NCI-H524 (cell line): ENCODE measurements around the gene TRDN.
"Not testable (repeated sequence)": the region's sequence is repeated elsewhere in the genome, so short reads cannot be mapped to it uniquely, and the experiment has no call there.

Experiments used
- DNase-seq, 2 experiments: peaks; one replicate each; lab custom pipeline; 2025; lab: John Stamatoyannopoulos, UW

The TRDN gene

GRCh38 chr6:123402052-123402451 lies 234.7 kb downstream of the TRDN start:
- no peak for DNase-seq

DNA sequence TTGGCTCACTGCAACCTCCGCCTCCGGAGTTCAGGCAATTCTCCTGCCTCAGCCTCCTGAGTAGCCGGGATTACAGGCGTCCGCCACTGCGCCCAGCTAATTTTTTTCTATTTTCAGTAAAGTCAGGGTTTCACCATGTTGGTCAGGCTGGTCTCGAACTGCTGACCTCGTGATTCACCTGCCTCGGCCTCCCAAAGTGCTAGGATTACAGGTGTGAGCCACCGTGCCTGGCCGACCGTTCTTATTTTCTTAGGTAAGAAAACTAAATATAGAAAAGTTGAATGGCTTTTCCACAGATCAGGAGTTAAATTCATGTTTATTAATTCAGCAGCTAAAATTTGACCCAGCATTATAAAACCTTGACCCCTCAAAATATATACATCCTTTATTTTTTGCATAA lies 238.7 kb downstream of the TRDN start:
- DNase-seq, result no peak

- DNase-seq, result peak in 1 of 2 experiments; percentile 57
These were observed 243.4 kb downstream of the TRDN start for GRCh38 chr6:123393331-123393730.

- no peak for DNase-seq
These were observed 253.0 kb downstream of the TRDN start for GRCh38 chr6:123383718-123384117.

DNA sequence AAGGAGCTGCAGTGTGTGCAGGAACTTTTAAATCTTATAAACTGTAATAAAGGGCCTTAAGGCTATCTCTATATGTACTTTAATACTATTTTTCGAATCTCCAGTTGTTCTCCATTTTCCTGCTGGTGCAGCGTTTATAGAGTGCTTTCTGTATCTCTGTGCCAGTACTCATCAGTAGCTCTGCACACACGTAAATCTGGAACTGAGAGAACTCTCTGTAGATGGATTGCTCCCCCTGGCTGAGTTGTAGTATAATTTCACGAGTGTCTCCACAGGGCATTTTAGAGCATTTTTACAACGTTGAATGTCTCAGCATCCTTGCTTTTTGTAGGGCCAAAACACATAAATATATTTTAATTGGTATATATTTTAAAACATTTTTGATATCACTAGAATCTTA lies 256.5 kb downstream of the TRDN start:
- DNase-seq, result peak; percentile 23 to 67

DNA sequence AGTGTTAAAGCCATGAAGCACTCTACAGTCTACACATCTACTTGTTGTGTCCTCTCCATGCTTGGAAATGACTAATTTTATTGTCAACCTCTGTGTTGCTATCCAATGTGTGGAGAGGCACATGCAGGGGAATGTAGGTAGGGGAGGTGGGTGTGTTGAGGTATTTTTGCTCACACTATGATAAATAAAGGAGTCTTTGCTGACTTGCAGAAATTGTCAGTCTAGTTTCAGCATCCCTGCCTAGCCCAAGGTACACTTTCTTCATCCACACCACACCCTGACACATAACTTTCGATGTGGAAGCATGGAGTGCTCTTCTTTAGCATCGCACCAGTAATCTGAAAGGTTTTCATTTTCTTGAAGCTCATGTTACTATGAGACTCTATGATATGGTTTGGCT lies 264.0 kb downstream of the TRDN start:
- DNase-seq, result no peak

- DNase-seq, result no peak
These were observed 272.8 kb downstream of the TRDN start for GRCh38 chr6:123363912-123364311.

- no peak for DNase-seq
These were observed 276.4 kb downstream of the TRDN start for GRCh38 chr6:123360359-123360758.

DNA sequence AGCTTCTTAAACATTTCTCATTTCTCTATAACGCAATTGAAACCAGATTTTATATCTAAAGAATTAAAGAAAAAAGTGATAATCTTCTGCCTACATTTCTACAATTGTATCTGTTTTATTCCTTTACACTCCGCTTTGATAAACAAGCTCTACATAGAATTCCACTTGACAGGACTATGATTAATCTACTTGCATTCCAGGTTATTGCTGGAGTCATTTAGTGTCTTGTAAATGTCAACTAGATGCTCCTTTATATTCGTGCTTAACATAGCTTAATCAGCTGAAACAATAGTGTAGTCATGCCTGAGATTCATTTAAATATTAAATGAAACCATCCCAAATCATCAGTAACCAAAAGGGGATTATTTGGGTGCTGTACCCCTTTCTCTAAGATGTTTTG lies 284.0 kb downstream of the TRDN start:
- DNase-seq, result no peak

GRCh38 chr6:123352279-123352678 lies 284.5 kb downstream of the TRDN start:
- no peak for DNase-seq

DNA sequence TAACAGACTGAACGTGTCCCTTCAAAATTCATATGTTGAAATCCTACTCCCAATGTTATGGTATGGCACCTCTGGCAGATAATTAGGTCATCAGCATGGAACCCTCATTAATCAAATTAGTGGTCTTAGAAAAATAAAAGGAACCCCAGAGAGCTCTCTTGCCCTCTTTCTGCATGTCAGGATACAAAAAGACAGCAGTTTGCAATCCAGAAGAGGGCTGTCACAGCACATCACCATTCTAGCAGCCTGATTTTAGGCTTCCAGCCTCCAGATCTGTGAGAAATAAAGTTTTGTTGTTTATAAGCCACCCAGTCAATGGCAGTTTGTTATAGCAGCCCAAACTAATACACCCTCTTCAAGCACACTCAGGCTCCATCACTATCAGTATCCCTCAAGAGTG lies 292.9 kb downstream of the TRDN start:
- DNase-seq, result no peak

DNA sequence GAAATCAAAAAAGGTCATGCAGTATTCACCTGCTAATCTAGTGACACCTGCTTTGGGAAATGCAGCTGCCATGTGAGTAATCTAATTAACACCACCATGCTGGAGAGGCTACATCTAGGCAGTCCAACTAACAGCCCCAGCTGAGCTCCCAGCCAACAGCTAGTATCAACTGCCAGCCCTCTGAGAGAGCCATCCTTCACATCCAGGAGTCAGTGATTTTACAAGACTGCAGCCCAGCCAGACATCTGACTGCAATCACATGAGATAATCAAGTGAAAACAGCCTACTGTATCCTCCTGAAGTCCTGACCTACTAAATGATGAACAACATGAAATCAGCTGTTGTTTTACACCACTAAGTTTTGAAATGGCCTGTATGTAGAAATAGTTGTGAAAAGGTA lies 298.4 kb downstream of the TRDN start:
- peak in 1 of 2 experiments; percentile 47 for DNase-seq

DNA sequence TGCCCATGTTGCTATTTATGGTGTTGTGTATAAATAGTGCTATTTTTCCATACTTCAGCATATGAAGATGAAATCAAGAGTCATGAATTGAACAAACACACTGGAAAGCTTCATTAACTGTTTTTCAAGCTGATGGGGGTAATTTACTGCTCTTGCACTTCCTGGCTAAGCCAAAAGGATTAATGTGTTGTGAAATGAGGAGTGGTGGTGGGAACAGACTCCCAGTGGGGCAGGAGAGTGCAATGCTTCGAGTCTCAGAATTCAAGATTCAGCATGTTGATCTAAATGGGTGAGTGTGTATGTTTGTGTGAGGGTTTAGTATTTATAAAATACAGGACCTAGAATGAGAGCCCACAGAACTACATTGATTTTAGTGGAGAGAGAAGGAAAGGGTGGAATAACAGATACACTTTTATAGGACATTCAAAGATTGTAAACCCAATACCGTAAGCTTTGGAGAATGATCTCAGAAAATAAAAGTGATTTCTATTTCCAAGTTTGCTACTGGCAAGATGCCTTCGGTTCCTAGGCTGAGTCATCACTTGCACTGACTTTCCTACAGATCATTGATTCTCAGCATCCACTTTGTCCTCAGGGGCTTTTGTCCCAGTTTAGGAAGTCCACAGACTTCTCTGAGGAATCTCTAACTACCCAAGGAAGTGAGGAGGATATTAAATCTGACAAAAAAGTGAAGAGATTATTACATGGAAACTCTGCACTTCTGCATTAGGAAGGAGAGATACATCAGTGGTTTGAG lies 303.6 kb downstream of the TRDN start:
- DNase-seq, result no peak

DNA sequence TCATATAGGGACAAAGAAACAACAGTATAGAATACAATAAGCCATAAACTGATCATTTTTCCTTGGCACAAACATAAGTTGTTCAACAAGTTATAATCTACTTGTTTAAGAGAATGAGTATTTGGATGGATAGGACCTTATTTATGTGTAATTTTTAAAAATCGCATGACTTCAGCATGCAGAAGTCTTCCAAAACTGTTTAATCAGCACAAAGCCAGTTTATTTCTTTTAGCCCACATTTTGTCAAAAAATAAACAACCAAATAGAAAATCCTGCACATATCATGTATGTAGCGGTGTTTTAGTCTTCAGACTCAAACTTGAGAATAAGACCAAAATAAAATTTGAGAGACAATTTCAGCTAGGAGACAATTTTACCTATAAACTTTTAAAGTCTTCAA lies 304.7 kb downstream of the TRDN start:
- DNase-seq, result no peak

DNA sequence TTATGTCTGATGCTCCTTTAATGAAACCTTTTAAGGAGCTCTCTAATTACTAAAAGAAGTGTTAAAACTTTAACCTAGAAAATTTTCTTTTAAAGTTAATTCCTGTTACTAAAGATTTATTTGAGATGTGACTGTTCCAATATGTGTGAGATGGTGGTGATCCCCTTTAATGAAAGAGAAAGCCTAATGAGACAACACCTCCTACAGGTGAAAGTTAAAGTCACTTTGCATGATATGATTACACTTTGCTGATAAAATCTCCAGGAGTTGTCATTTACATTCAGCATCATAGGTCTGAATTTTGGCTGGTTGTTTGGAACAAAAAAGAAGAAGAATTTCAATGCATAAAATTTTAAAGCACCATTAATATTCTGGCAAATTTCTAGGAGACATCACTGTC lies 307.4 kb downstream of the TRDN start:
- no peak for DNase-seq

- no peak for DNase-seq
These were observed 313.1 kb downstream of the TRDN start for GRCh38 chr6:123323452-123324329.

DNA sequence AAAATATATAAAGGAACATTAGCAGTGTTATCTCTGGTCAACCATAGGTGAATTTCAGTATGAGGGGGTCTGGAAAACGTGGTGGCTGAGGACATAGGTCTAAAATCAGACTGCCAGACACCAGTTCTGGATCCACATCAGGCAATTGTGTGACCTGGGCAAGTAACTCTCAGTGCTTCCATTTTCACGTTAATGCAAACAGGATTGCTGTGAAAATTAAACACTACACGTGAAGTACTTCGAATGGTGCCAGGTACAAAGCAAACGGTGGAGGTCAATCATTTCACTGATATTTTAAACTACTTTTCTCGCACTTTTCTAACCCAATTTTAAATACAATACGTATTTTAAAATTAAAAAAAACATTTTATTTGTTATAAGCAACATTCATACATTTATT lies 315.7 kb downstream of the TRDN start:
- no peak for DNase-seq

DNA sequence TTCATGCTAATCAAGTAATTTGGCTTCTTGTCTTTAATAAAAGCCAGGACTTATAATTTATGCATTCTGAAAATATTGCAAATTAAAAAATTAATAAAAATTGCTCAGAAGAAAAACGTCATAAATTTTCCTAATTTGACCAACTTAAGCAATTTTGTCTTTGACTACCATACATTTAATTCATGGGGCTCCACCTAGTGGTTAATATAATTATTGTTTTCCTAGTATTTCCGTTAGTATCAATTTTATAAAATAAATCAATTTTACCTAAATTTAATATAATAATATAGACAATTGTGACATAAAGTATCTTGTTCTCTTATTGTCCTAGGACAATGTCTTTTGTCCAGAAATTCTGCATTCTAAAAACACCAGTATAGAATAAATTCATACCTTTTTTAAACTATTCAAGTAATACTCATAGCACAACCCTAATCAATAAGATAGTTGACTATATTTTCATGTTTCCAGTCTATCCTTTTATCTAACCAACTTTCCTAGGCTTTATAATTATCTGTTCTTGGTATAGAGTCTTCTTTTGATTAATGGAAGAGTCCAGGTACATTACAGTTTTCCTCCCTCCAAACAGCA lies 319.9 kb downstream of the TRDN start:
- peak in 1 of 2 experiments; percentile 16 for DNase-seq

DNA sequence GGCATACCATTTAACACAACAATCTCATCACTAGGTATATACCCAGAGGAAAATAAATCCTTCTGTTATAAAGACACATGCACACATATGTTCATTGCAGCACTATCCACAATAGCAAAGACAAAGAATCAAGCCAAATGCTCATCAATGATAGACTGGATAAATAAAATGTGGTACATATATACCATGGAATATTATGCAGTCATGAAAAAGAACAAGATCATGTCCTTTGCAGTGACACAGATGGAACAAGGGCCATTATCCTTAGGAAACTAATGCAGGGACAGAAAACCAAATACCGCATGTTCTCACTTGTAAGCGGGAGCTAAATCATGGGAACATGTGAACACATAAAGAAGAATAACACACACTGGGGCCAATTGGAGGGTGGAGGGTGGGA lies 322.3 kb downstream of the TRDN start:
- not testable (repeated sequence) for DNase-seq

GRCh38 chr6:123309130-123309529 lies 327.6 kb downstream of the TRDN start:
- no peak for DNase-seq

DNA sequence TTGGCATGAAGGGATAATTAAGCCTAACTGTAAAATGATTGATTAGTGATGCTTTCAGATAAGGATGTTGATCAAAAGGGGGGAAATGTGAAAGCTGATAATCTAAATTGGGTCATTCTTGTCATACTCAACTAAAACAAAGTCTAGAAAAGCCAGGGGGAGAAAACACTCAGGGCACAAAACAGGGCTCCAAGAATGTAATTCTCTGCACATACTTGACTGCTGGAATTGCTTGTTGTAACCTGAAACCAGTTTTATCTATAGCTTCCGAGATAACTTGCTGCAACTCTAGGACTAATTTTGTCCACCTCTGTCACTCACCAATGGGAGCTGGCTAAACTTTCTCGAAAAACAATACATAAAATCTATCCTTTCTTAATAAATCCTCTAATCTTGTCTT lies 330.4 kb downstream of the TRDN start:
- DNase-seq, result no peak

- DNase-seq, result no peak
These were observed 341.1 kb downstream of the TRDN start for GRCh38 chr6:123295672-123296071.

GRCh38 chr6:123295181-123295580 lies 341.6 kb downstream of the TRDN start:
- DNase-seq, result no peak
